NB4 (cell line): Measurements from ENCODE around the gene CHST4.

Source experiments
- CTCF ChIP-seq: IDR thresholded peaks from one replicate; pipeline ENCODE4 v1.5.1; 2012; ENCODE audit warnings: low read depth, low read length
- POLR2A ChIP-seq: IDR thresholded peaks from 2 replicates; pipeline ENCODE4 v1.6.1; 2011; ENCODE audit warnings: mild to moderate bottlenecking; ENCODE audit not compliant: insufficient read length; ENCODE audit errors: extremely low read depth

GRCh38 chr16:71585318-71585703, 59.1 kb downstream of the CHST4 start:
- TF ChIP-seq POLR2A = no peak
- TF ChIP-seq CTCF = no peak
